GM21825 (cell line): ENCODE results near the gene ASF1B.
"Not testable (repeated sequence)": the region's sequence is repeated elsewhere in the genome, so short reads cannot be mapped to it uniquely, and the experiment has no call there.

Experiments
- ATAC-seq: cut with Tn5 transposase; IDR thresholded peaks from one replicate; pipeline ENCODE4 v1.9.1; 2021; ENCODE audit warnings: mild to moderate bottlenecking, moderate library complexity; ENCODE audit not compliant: unreplicated experiment

ASF1B gene

GRCh38 chr19:14160017-14160703 is 23.8 kb upstream of the ASF1B start:
- no peak for ATAC-seq

- no peak for ATAC-seq
Measured at GRCh38 chr19:14159059-14159458, 22.7 kb upstream of the ASF1B start.

GRCh38 chr19:14158276-14159023 is 22.1 kb upstream of the ASF1B start:
- ATAC-seq, result no peak

GRCh38 chr19:14156971-14157717 is 20.8 kb upstream of the ASF1B start:
- ATAC-seq, result no peak

GRCh38 chr19:14156122-14156521 is 19.7 kb upstream of the ASF1B start:
- ATAC-seq, result no peak

- ATAC-seq, result no peak
Measured at GRCh38 chr19:14155371-14155770, 19.0 kb upstream of the ASF1B start.

GRCh38 chr19:14152713-14153112 is 16.3 kb upstream of the ASF1B start:
- no peak for ATAC-seq

GRCh38 chr19:14150770-14151661 is 14.6 kb upstream of the ASF1B start:
- no peak for ATAC-seq

GRCh38 chr19:14150041-14150769 is 13.8 kb upstream of the ASF1B start:
- ATAC-seq, result no peak

- ATAC-seq, result no peak
Measured at GRCh38 chr19:14149509-14149994, 13.2 kb upstream of the ASF1B start.

GRCh38 chr19:14148751-14149410 is 12.5 kb upstream of the ASF1B start:
- ATAC-seq, result no peak

- ATAC-seq, result no peak
Measured at GRCh38 chr19:14147797-14148605, 11.6 kb upstream of the ASF1B start.

GRCh38 chr19:14146789-14147216 is 10.4 kb upstream of the ASF1B start:
- no peak for ATAC-seq

- ATAC-seq, result not testable (repeated sequence)
Measured at GRCh38 chr19:14146169-14146568, 9.8 kb upstream of the ASF1B start.

GRCh38 chr19:14145381-14145780 is 9.0 kb upstream of the ASF1B start:
- ATAC-seq, result no peak

GRCh38 chr19:14142262-14143190 is 6.1 kb upstream of the ASF1B start:
- no peak for ATAC-seq

GRCh38 chr19:14141041-14141440 is 4.7 kb upstream of the ASF1B start:
- no peak for ATAC-seq
